HG03354 (cell line): ENCODE measurements around the gene KIAA1958.
"Not testable (repeated sequence)": the region's sequence is repeated elsewhere in the genome, so short reads cannot be mapped to it uniquely, and the experiment has no call there.

Experiments
- ATAC-seq: cut with Tn5 transposase; IDR thresholded peaks from one replicate; pipeline ENCODE4 v1.9.1; 2021; ENCODE audit warnings: mild to moderate bottlenecking; ENCODE audit not compliant: unreplicated experiment, poor library complexity, severe bottlenecking

Gene KIAA1958

DNA sequence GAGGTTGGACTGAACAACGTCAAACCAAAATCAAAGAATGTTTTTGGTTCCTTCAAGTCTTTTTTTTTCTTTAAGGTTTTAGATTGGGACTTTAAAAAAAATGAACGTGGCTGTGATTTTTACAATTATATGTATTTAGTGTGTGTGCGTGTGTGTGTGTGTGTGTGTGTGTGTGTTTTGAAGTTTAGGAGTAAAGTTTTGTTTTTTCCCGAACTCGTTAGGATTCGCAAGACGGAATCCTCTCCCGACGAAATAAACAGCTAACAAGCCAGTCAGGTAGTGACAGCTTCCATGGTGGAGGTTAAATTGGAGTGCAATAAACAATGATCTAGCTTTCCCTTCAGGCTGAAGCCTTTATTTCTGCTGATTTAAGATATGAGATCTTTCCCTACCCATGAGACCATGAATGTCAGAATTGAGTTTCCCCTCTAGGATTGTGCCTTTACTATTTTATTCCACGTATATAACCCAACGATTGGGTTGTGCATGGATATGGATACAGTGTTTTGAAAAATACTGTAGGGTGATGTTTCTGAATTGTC lies 1.2 kb downstream of the KIAA1958 start:
- ATAC-seq, result no peak

DNA sequence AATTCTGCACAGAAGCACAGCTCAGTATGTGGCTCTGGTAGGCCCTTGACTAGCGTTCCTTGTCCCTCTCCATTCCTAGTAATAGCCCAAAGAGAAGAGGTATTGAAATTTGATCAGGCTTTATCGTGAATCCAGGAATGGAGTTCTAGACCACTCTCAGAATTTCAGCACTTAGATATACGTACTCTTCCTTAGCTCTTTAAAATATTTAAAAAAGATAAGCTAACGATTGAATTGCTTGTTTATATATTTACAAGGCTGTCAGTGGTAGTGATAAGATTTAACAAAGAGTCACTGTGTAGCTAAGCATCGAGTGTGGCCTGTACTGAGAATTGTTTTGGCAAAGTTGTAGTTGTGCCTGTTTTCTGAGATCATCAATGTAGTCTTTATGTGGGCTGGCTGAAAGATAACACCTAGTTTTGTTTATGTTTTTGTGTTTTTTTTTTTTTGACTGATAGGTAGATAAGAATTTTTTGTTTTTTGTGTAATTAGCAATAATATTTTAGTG lies 2.5 kb downstream of the KIAA1958 start:
- no peak for ATAC-seq

DNA sequence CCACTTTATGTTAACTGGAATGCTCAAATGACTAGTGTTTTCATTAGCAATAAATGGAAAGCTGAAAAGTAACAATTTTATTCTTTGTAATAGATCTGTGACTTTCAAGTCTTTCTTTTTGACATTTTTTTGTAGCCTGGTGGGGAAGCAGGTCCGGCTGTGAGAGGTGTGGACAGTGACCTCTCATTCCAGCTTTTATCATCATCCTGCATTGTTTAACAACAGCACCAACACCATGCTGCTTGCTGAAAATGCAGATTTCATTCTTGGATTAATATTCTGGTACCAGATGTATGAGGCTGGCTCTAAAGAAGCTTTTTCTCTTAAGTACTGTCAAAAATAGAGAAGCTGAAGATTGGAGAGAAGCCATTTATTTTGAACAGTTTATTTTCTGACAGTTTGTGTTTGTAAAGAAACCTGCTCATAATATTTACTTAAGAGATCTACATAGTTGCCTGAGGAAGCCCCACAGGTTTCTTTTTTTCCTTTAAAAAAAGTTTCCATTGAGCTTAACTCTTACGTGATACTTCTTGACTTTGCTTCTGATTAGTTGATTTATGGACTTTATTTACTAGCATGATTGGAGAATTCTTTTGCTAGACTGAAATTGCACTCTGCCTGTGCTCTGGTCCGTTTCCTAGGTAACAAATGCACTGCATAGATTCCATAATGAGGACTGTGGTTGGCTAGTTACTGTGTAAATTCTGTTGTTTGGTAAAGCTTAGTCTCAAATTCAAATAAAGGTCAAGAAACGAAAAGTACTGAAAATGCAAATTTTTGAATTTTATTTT lies 3.4 kb downstream of the KIAA1958 start:
- no peak for ATAC-seq

DNA sequence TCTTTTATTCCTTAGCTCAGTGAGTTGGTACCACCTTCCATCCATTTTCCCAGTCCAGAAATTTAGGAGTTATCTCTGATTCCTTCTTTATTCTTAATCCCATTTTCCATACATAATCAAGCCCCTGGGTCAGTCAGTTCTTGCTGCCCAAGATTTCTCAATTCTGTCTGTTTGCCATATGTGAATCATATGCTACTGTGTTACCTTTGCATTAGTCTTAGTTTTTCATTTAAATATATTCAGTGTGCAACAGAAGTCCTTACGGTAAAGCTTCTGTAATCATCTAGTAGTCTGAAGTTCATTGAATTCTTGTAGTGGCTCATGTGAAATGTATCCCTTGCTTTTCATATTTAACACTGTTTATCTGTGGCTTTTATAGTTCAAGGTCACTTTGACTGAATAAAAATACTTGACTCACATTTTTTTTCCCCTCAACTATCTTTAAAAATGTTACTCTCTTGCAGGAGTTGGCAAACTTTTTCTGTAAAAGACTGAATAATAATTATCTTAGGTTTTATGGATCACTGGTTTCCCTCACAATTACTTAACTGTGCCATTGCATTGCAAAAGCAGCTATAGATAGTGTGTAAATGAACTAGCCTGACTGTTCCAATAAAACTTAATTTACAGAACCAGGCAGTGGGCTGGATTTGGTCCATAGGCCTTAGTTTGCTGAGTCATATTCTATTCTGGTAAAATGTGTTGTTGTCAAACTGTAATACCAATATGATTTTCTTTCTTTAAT lies 6.9 kb downstream of the KIAA1958 start:
- no peak for ATAC-seq

DNA sequence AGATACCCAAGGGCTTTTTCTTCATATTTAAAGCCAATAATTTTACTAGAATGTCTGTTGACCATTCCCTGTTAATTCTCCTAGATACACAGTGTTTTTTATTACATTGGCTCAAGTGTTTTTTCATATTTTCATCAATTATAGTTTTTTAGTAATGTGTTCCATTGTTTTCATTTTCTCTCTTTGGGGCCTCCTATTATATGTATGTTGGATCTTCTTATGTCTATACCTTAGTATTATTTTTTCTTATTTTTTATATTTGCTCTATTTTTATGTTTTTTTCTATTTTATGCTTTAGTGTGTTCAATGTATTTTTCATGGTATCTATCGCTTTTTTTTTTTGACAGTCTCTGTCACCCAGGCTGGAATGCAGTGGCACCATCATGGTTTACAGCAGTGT lies 7.5 kb downstream of the KIAA1958 start:
- no peak for ATAC-seq

DNA sequence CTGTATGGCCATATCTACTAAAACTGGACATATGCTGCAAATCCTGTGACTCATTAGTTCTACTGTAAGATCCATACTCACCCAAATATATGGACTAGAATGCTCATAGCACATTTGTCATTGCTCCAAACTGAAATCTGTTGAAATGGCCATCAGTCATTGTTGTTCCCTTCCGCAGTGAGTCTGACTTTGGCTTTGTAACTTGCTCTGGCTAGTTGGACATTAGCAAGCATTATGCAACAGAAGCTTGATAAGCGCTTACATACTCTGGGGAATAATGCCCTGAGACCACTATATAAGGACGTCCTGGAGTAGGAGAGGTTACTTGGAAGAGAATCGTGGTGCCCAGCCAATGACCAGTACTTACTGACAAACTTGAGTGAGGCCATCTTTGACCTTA lies 9.0 kb downstream of the KIAA1958 start:
- no peak for ATAC-seq

DNA sequence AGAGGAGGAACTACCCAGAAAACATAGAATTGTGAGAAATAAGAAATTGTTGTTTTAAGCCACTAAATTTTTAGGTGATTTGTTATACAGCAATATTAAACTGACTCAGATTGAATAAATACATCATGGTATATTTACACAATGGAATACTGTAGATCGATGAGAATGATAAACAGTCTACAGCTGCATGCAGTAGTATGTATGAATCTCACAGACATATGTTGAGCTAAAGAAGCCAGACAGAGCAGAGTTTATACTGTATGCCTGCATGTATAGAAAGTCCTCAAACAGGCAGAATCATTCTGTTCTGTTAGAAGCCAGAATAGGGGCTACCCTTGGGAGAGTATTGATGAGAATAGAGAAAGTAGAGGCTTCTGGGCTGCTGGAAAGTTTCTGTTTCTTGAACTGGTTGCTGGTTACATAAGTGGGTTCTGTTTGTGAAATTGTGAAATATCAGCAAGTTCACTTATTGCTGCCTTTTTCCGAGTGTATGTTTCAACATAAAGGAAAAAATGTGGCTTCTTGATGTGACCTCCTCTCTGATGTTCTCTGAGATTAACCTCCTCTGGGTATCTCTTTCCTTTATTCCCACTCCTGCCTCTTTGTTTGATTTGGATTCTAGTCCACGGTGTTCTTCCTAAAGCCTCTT lies 9.6 kb downstream of the KIAA1958 start:
- no peak for ATAC-seq

DNA sequence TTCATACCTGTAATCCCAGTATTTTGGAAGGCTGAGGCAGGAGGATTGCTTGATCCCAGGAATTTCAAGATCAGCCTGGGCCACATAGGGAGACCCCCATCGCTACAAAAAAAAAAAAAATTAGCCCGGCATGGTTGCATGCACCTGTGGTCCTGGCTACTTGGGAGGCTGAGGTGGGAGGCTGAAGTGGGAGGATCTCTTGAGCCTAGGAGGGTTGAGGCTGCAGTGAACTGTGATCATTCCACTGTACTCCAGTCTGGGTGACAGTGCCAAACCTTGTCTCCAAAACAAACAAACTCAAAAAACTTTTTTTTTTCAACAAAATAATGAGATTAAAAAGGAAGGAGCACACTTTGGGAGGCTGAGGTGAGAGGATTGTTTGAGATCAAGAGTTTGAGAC lies 14.2 kb downstream of the KIAA1958 start:
- no peak for ATAC-seq

DNA sequence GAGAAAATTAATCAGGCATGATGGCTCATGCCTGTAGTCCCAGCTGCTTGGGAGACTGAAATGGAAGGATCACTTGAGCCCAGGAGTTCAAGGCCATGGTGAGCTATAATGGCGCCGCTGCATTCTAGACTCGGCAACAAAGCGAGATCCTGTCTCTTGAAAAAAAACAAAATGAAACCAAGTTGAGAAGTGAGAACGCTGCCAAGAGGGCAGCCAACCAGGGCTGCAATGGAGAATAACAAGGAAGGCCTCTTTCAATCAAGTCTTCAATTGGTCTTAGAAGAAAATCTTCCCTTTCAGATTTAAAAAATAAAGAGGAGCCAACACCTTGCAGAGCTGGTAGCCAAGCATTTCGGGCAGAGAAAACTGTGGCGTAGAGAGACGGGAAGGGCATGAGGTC lies 14.7 kb downstream of the KIAA1958 start:
- ATAC-seq, result no peak

DNA sequence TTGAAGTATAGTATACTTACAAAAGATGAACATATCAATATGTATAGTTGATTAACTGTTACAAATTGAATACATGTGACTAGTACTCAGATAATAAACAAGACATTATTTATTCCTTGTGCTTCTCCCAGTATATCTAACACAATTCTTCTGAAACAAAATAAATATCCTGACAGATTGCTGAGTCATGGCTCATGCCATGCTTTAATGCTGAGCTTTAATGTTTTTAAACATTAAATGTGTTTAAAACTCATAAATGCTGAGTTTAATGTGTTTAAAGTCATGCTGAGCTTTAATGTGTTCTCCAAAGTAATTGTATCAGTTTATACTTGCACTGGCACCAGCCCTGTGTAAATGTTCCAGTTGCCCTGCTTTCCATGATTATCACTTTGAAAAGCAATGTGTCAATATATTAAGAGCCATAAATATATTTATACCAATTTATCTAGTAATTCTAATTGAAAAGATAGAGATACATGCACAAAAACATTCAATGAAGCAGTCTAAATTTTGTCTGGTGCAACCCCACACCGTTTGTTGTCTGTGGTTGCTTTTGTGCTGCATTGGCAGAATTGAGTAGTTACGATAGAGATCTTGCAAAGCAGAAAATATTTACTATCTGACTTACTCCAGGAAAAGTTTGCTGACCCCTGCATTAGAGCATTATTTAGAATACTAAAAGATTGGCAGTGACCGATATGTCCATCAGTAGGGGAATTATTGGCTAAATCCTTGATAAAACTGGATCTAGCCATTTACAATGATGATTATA lies 15.7 kb downstream of the KIAA1958 start:
- no peak for ATAC-seq

DNA sequence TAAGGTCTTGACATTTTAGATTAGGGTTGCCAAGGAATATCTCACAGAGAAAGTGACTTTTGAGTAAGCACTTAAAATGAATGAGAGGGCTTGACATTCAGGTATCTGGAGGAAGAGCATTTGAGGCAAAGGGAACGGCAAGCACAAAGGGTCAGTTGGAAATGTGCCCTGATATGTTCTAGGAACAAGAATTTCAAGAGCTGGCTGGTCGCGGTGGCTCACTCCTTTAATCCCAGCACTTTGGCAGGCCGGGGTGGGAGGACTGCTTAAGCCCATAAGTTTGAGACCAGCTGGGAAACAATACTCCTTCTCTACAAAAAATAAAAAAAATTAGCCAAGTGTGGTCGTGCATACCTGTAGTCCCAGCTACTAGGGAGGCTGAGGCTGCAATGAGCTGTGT lies 16.5 kb downstream of the KIAA1958 start:
- ATAC-seq, result no peak

DNA sequence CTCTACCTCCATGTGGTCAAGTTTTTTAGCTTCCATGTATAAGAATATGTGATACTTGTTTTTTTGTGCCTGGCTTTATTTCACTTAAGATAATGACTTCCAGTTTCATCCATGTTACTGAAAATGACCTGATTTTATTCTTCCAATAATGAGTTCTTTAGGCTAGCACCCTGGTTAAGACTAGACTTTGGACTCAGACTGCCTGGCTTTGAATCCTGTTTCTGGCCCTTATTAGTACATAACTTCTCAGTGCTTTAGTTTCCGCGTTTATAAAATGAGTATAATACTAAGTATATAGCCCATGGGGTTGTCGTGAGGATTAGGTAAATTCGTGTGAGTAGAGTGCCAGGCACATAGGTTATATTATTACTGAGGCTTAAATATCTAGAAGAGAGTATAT lies 18.5 kb downstream of the KIAA1958 start:
- no peak for ATAC-seq

DNA sequence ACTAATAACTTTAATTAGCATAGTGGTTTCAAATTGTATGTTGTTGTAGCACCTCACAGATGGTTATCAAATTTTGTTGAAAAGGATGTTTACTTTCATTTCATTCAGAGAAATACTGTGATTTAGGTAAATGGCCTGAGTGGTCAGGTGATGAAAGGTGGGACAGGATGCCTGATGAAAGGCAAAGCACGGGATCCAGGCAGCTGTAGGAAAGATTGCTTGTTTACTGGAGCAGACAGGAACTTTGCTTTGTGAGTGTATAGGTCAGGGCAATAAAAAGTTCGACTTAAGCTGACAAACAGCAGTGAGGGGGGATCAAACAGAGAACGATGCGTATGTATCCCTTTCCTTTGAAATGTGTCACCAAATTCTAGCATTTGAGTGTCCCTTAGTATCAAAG lies 19.0 kb downstream of the KIAA1958 start:
- ATAC-seq, result no peak

DNA sequence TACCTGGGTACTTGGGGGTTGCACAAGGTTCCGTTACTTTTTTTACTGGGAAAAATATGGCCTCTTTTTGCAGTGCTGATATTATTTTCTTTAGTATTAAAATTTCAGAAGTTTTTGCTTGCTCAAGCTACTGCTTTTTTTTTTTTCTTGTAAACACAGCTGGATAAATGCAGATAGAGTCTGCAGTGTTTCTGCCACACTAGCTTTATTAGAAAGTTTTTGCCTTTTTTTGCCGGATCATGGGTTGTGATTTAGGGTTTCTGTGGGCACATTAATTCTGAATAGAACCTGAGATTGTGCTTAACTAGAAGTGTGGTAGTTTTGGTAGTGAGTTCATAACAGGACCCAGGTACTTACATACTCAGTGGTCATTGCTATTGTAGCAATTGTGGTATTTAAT lies 19.9 kb downstream of the KIAA1958 start:
- no peak for ATAC-seq

DNA sequence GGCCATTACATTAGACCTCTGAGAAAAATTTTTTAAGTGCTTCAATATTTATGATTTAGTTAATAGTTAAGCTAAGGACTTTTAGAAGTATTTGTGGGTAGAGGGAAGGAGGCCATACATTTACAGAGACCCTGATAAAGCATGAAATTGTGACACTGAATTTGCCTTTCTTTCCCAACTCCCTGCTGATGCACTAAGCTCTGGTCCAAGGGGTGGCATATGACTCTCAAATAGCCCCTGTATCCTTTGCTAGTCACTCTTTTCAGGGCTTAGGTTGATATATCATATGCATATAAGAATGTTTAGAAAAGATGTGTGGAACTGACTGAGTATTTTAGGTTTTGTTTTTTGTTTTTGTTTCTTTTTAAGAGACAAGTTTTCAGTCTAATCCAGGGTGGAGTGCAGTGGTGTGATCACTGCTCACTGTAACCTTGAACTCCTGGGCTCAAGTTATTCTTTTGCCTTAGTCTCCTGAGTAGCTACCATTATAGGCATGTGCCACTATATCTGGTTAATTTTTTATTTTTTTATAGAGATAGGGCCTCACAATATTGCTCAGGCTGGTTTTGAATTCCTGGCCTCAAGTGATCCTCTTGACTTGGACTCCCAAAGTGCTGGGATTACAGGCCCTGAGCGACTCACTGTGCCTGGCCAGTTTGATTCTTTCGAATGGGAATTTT lies 20.5 kb downstream of the KIAA1958 start:
- no peak for ATAC-seq

DNA sequence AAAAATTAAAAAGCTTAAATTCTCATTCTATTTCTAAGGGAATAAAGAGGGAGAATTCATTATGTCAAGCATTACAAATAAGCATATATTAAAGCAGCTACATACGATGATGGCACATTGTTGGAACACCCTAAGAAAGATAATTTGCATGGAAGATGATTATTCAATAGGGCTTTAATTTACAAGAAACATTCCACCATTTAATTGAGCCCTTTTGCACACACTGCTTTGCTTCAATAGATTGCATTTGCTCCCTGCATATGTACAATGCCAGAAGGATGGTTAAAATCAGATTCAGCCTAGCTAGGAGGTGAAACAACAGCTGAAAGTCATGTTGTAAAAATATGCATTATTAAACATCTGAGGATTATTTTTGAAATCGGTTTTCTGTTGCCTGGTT lies 21.8 kb downstream of the KIAA1958 start:
- no peak for ATAC-seq

DNA sequence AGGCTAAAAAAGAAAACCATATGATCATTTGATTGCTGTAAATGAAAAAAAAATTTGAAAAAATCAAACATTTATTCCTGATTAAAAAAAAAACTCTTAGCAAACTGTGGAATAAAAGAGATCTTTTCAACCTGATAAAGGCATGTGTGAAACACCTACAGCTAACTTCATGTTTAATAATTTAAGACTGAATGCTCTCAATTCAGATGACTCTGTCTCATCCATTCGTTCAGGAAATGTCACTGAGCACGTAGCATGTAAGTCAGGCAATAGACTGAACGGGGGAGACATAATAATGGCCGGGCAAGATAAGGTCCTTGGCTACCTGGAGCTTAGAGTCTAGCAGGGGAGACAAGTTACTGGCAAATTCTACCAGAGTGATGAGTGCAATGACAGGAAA lies 25.8 kb downstream of the KIAA1958 start:
- ATAC-seq, result not testable (repeated sequence)

DNA sequence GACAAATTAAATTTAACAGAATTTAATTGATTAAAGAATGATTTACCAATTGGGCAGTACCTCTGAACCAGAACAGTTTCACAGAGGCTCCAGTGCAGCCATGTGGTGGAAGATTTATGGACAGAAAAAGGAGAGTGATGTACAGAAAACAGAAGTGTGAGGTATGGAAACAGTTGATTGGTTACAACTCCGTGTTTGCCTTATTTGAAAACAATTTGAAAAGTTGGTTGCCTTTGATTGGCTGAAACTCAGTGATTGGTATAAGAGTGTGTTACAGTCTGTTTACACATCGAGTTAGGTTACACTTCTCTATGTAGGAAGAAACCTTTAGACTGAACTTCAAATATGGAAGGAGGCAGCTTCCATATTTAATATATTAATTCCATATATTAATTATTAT lies 30.1 kb downstream of the KIAA1958 start:
- no peak for ATAC-seq

DNA sequence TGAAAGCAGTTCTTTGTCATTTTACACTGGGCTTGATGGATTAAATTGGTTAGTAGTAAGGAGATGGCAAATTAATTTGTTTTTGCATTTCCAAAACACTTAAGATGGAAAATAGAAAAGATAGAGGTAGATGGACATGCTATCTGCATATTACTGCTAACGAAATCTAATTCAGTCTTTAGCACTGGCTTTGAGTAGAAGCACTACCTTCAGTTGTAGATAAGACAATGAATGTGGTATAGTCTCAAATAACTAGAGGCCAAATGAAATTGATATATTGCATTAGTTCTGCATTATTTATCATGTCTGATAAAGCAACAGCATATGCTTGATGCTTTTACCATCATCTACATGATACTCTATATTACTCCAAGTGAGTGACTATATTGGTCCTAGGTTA lies 33.4 kb downstream of the KIAA1958 start:
- ATAC-seq, result no peak
